H1 (cell line): ENCODE results near the gene KIF5A. TPM values are rescaled to one million over a fixed set of nuclear protein-coding genes. Genes with fewer than 3 reads are reported as not detected.
A peak's percentile ranks its signal among the peaks of the same experiment; 100 is the strongest.

ENCODE experiments used
- CTCF ChIA-PET: fragments of 300-600 bp; sonication (Branson Sonifier 250); formaldehyde crosslinking; loops from one replicate; lab custom pipeline; 2021; ENCODE audit not compliant: partially characterized antibody; lab: Charles Lee
- POLR2A ChIA-PET: fragments of 300-600 bp; sonication (Branson Sonifier 250); formaldehyde crosslinking; loops from one replicate; lab custom pipeline; 2021; ENCODE audit warnings: inconsistent platforms; ENCODE audit not compliant: partially characterized antibody; lab: Charles Lee
- DNase-seq, 2 experiments: peaks; one replicate each; pipeline versions ENCODE4 v3.0.0 to v3.0.0-alpha.2; 2010 to 2022; ENCODE audit warnings: low spot score in 2 of 2, low read depth in 1 of 2, mixed read lengths in 1 of 2
- FAIRE-seq: peaks from 2 replicates; lab custom pipeline; 2011; peaks lifted over from hg19 to GRCh38; lab: Jason Lieb, UNC
- H2AFZ ChIP-seq: 2 replicates; pipeline ENCODE4 v1.8.1; 2012; ENCODE audit warnings: low read length, inconsistent platforms
- H2AK5ac ChIP-seq: 2 replicates; pipeline ENCODE4 v1.6.1; 2013; ENCODE audit warnings: low read depth, low read length
- H2BK120ac ChIP-seq: replicated peaks from 2 replicates; pipeline ENCODE3; 2013; ENCODE audit warnings: low read depth, low read length, inconsistent platforms
- H2BK12ac ChIP-seq: 2 replicates; pipeline ENCODE4 v1.6.1; 2013; ENCODE audit warnings: low read depth, low read length
- H2BK15ac ChIP-seq: 2 replicates; pipeline ENCODE4 v1.6.1; 2013; ENCODE audit warnings: low read length
- H2BK20ac ChIP-seq: 2 replicates; pipeline ENCODE4 v1.6.1; 2013; ENCODE audit warnings: low read length
- H2BK5ac ChIP-seq: 2 replicates; pipeline ENCODE4 v1.6.1; 2013; ENCODE audit warnings: low read depth, low read length
- H3K14ac ChIP-seq: 2 replicates; pipeline ENCODE4 v1.6.1; 2013; ENCODE audit warnings: inconsistent platforms; ENCODE audit not compliant: insufficient read length
- H3K18ac ChIP-seq: 2 replicates; pipeline ENCODE4 v1.6.1; 2013; ENCODE audit warnings: low read length; ENCODE audit errors: extremely low read depth
- H3K23ac ChIP-seq: 2 replicates; pipeline ENCODE4 v1.6.1; 2013; ENCODE audit warnings: inconsistent platforms; ENCODE audit not compliant: insufficient read length
- H3K23me2 ChIP-seq: 2 replicates; pipeline ENCODE4 v1.6.1; 2013; ENCODE audit warnings: low read depth, low read length
- H3K27ac ChIP-seq: 2 replicates; pipeline ENCODE4 v1.6.1; 2011; ENCODE audit warnings: low read depth, low read length, inconsistent platforms
- H3K27me3 ChIP-seq, 4 experiments: replicated peaks in 1 of 4; 1 replicate in 1 of 4; 2 replicates in 3 of 4; pipeline versions ENCODE4 v1.6.1 to v1.8.1; 2011 to 2013; ENCODE audit warnings: low read length in 3 of 4, mild to moderate bottlenecking in 3 of 4, inconsistent platforms in 2 of 4, mixed read lengths in 2 of 4, moderate library complexity in 1 of 4; ENCODE audit not compliant: control insufficient read depth in 3 of 4, insufficient read depth in 3 of 4; ENCODE audit errors: extremely low read depth in 1 of 4
- H3K36me3 ChIP-seq, 4 experiments: 2 replicates each; pipeline versions ENCODE4 v1.6.1 to v1.8.1; 2011 to 2013; ENCODE audit warnings: mild to moderate bottlenecking in 4 of 4, low read length in 3 of 4, moderate library complexity in 2 of 4, control low read depth in 1 of 4, inconsistent platforms in 1 of 4; ENCODE audit not compliant: insufficient read depth in 4 of 4, control insufficient read depth in 2 of 4
- H3K4ac ChIP-seq: replicated peaks from 2 replicates; pipeline ENCODE3; 2013; ENCODE audit warnings: low read length, low read depth, mixed read lengths, inconsistent platforms; ENCODE audit not compliant: insufficient read length
- H3K4me1 ChIP-seq, 4 experiments: replicated peaks in 1 of 4; 1 replicate in 1 of 4; 2 replicates in 3 of 4; pipeline versions ENCODE4 v1.6.1 to v1.8.1; 2011 to 2013; ENCODE audit warnings: low read length in 3 of 4, inconsistent platforms in 2 of 4, mixed read lengths in 1 of 4; ENCODE audit not compliant: insufficient read depth in 4 of 4, control insufficient read depth in 3 of 4
- H3K4me2 ChIP-seq, 2 experiments: 2 replicates each; pipeline versions ENCODE4 v1.6.1 to v1.8.1; 2011 to 2013; ENCODE audit warnings: low read depth in 2 of 2, low read length in 2 of 2, control low read depth in 1 of 2, inconsistent platforms in 1 of 2, mild to moderate bottlenecking in 1 of 2; ENCODE audit not compliant: insufficient read depth in 1 of 2
- H3K4me3 ChIP-seq, 4 experiments: fragments of 200-600, 300-600 bp in 1 of 4; sonication (generic), shearing (Covaris generic), sonication (Bioruptor Twin) in 1 of 4; 2 replicates each; pipeline versions ENCODE4 v1.5.1 to v1.8.1; 2011 to 2016; ENCODE audit warnings: low read length in 4 of 4, low read depth in 3 of 4, control low read depth in 2 of 4, inconsistent platforms in 2 of 4, mild to moderate bottlenecking in 2 of 4, mixed read lengths in 1 of 4, moderate library complexity in 1 of 4; ENCODE audit not compliant: insufficient read depth in 2 of 4; ENCODE audit errors: extremely low read depth in 1 of 4
- H3K56ac ChIP-seq: replicated peaks from 2 replicates; pipeline ENCODE3; 2013; ENCODE audit warnings: low read depth, mild to moderate bottlenecking, mixed read lengths, low read length, inconsistent platforms; ENCODE audit not compliant: insufficient read length
- H3K79me1 ChIP-seq: 2 replicates; pipeline ENCODE4 v1.6.1; 2013; ENCODE audit warnings: low read depth, low read length, control low read depth
- H3K79me2 ChIP-seq, 2 experiments: 2 replicates each; pipeline versions ENCODE4 v1.6.1 to v1.8.1; 2012 to 2013; ENCODE audit warnings: low read length in 2 of 2, mild to moderate bottlenecking in 2 of 2, inconsistent platforms in 1 of 2; ENCODE audit not compliant: insufficient read depth in 2 of 2, control insufficient read depth in 1 of 2
- H3K9ac ChIP-seq, 4 experiments: replicated peaks in 1 of 4; 1 replicate in 1 of 4; 2 replicates in 3 of 4; pipeline versions ENCODE4 v1.6.1 to v1.8.1; 2011 to 2013; ENCODE audit warnings: low read depth in 3 of 4, low read length in 3 of 4, control low read depth in 2 of 4, mild to moderate bottlenecking in 2 of 4, moderate library complexity in 2 of 4, inconsistent platforms in 1 of 4; ENCODE audit errors: extremely low read depth in 1 of 4
- H3K9me3 ChIP-seq, 2 experiments: 2 replicates each; pipeline versions ENCODE4 v1.6.1 to v1.8.1; 2012 to 2013; ENCODE audit warnings: mild to moderate bottlenecking in 2 of 2, moderate library complexity in 2 of 2, control low read depth in 1 of 2, inconsistent platforms in 1 of 2, low read depth in 1 of 2, low read length in 1 of 2, mixed read lengths in 1 of 2; ENCODE audit not compliant: insufficient read depth in 2 of 2
- H4K20me1 ChIP-seq, 2 experiments: replicated peaks in 1 of 2; 2 replicates each; pipeline versions ENCODE3 to v1.8.1; 2011 to 2013; ENCODE audit warnings: inconsistent platforms in 2 of 2, low read length in 2 of 2, mild to moderate bottlenecking in 1 of 2; ENCODE audit not compliant: insufficient read depth in 2 of 2, control insufficient read depth in 1 of 2
- H4K5ac ChIP-seq: 2 replicates; pipeline ENCODE4 v1.6.1; 2013; ENCODE audit warnings: low read length, low read depth, mixed read lengths, inconsistent platforms; ENCODE audit not compliant: insufficient read length
- H4K8ac ChIP-seq: 2 replicates; pipeline ENCODE4 v1.8.0; 2013; ENCODE audit warnings: mild to moderate bottlenecking, moderate library complexity, low read length, inconsistent platforms; ENCODE audit not compliant: insufficient read depth; ENCODE audit errors: extremely low read depth
- H4K91ac ChIP-seq: replicated peaks from 2 replicates; pipeline ENCODE3; 2013; ENCODE audit warnings: low read length, mixed read lengths, inconsistent platforms; ENCODE audit not compliant: insufficient read length
- ASH2L ChIP-seq: fragments of 200-600, 300-600 bp; sonication (generic); IDR thresholded peaks from one replicate; pipeline ENCODE4 v1.7.1; 2017; ENCODE audit warnings: low read length
- CEBPB ChIP-seq: IDR thresholded peaks from 2 replicates; pipeline ENCODE4 v1.6.1; 2012; ENCODE audit warnings: low read depth, low read length
- CREB1 ChIP-seq: IDR thresholded peaks from 2 replicates; pipeline ENCODE4 v1.6.1; 2012; ENCODE audit warnings: inconsistent platforms
- GTF2F1 ChIP-seq: IDR thresholded peaks from 2 replicates; pipeline ENCODE4 v1.6.1; 2012; ENCODE audit warnings: low read depth, low read length, improper control_type of control experiment, borderline replicate concordance
- JUND ChIP-seq: IDR thresholded peaks from 2 replicates; pipeline ENCODE4 v1.6.1; 2011; ENCODE audit warnings: mild to moderate bottlenecking, improper control_type of control experiment, low read length
- KDM4A ChIP-seq: IDR thresholded peaks from one replicate; pipeline ENCODE4 v1.7.1; 2012; ENCODE audit warnings: low read depth, mild to moderate bottlenecking, moderate library complexity, low read length, inconsistent platforms; ENCODE audit not compliant: severe bottlenecking
- MAFK ChIP-seq: IDR thresholded peaks from 2 replicates; pipeline ENCODE4 v1.6.1; 2012; ENCODE audit warnings: low read depth, mild to moderate bottlenecking, improper control_type of control experiment, low read length
- PHF8 ChIP-seq: fragments of 200-600 bp; sonication (generic); conservative IDR thresholded peaks from 2 replicates; pipeline ENCODE4 v1.7.1; 2012; ENCODE audit warnings: low read depth, mild to moderate bottlenecking, inconsistent platforms, low read length, moderate library complexity
- POLR2A ChIP-seq, 2 experiments: IDR thresholded peaks; 1 replicate in 1 of 2; 2 replicates in 1 of 2; pipeline ENCODE4 v1.6.1; 2011; ENCODE audit warnings: low read depth in 2 of 2, low read length in 2 of 2, mild to moderate bottlenecking in 2 of 2; ENCODE audit errors: control extremely low read depth in 1 of 2
- RFX5 ChIP-seq: IDR thresholded peaks from 2 replicates; pipeline ENCODE4 v1.6.1; 2011; ENCODE audit warnings: low read depth, low read length, improper control_type of control experiment, borderline replicate concordance
- SRF ChIP-seq: IDR thresholded peaks from 2 replicates; pipeline ENCODE4 v1.6.1; 2011; ENCODE audit warnings: mild to moderate bottlenecking, low read depth, low read length, moderate library complexity
- TAF1 ChIP-seq: IDR thresholded peaks from 2 replicates; pipeline ENCODE4 v1.6.1; 2011; ENCODE audit warnings: mild to moderate bottlenecking, low read depth, low read length
- WGBS, 2 experiments: shearing (Covaris generic) in 1 of 2; methylation state at CpG; one replicate each; pipeline versions ENCODE4 v1.1.6 to v1.1.7; 2013 to 2015; ENCODE audit warnings: low lambda C conversion rate in 2 of 2, mixed read lengths in 2 of 2, inconsistent platforms in 1 of 2, low coverage in 1 of 2, missing lambda C conversion rate in 1 of 2; ENCODE audit not compliant: insufficient replicate concordance in 2 of 2, insufficient coverage in 1 of 2, insufficient read length in 1 of 2; ENCODE audit errors: extremely low coverage in 1 of 2, missing lambda C conversion rate in 1 of 2; 5-methylcytosine and 5-hydroxymethylcytosine counted together
- polyA plus RNA-seq, 7 experiments: library from polyadenylated mRNA; depleted of rRNA in 3 of 7; stranded (reverse) in 5 of 7; unstranded in 2 of 7; fragments of >200 nt in 5 of 7; fragments of 200-250 nt in 2 of 7; gene quantifications; 1 replicate in 5 of 7; 2 replicates in 1 of 7; 4 replicates in 1 of 7; pipeline versions ENCODE4 v1.2.1 to v1.2.3, GENCODE V29; 2011 to 2013; ENCODE audit warnings: missing spikeins in 2 of 7, mixed read lengths in 2 of 7
- total RNA-seq: library from RNA; stranded (reverse); fragmentation: NEBNext Ultra II Directional; extraction: Animal tissue kit (Norgen Biotek cat#: 25700); gene quantifications from 2 replicates; pipeline ENCODE4 v1.2.1, GENCODE V29; 2021

KIF5A gene
- total and polyA plus RNA-seq, 2 of the 8 experiments (the other 6 are each of a cell fraction or from before 2014, with no cell fraction given), result 10.7 to 21.9 TPM

DNA sequence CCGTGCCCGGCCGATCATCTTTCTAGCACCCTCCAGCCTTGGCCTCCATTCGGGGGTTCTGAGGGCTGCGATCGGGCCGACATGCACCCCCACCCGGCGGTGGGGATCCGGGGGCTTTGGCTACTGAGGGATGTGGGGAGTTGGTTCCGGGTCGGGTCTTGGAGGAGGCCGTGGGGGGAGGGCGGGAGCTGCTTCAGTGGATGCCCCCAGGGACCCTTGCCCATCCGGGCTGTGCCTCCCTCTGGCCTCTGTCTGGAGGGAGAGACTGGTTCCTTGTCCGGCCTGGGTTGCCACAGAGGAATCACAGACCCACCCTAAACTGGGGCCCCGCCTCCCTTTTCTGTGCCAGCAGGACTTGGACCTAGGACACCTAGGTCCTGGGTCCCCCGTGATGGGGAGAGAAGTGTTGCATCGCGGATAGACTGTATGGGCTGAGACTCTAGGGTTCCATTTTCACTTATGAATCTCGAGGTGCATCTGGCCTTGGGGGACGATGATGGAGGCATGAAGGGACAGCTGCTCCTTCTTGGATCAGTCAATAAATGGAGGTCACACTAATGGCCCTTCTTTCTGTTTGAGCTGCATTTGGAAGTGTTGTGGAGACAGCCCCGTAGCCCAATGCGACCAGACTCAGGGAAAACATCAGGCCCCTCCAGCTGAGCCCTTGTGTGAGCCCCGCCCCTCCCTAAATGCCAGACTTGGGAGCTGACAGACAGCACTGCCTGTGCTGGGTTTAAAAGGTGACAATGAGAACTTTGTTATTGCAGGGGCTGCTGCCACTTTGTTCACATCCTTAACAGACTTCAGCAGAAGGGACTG lies 55.4 kb downstream of the KIF5A start:
- Histone ChIP-seq H3K79me2 (peaks cover 0 to 10% of the 10 kb centered on the region in 2 experiments; a peak in 1 of 4 replicates), H3K36me3 (peaks cover 5 to 19% (median 10%) of the 10 kb centered on the region in 4 experiments; a peak in 4 of 8 replicates), H3K23ac (no peak overlapping the region), H4K20me1 (peaks cover 0 to 2% of the 10 kb centered on the region in 2 experiments), H3K79me1 (no peaks in the 10 kb centered on the region; the same call in 1 of the 2 replicates), H2AK5ac (no peak overlapping the region), H3K9ac (peak overlapping the region; percentile 55 to 71 (median 58); a peak in 5 of 7 replicates), H2BK5ac (no peak overlapping the region), H2BK20ac (no peak overlapping the region), H4K8ac (peak overlapping the region; percentile 79), H4K5ac (no peak overlapping the region), H3K4ac (no peak overlapping the region), H3K56ac (peak overlapping the region; percentile 49), H3K27me3 (peaks cover 0 to 8% (median under 1%) of the 10 kb centered on the region in 4 experiments; a peak in 3 of 7 replicates), H3K14ac (no peak overlapping the region), H2BK120ac (no peak overlapping the region), H4K91ac (peak overlapping the region; percentile 15), H3K23me2 (peaks cover 19% of the 10 kb centered on the region), H2AFZ (no peak overlapping the region), H2BK12ac (no peak overlapping the region), H2BK15ac (no peak overlapping the region; the same call in 1 of the 2 replicates), H3K4me2 (peak overlapping the region; percentile 80 to 83), H3K18ac (no peak overlapping the region), H3K4me1 (peaks cover 7 to 11% (median 9%) of the 10 kb centered on the region in 4 experiments), H3K9me3 (no peaks in the 10 kb centered on the region), H3K27ac (no peak overlapping the region; the same call in 1 of the 2 replicates), H3K4me3 (peak overlapping the region; percentile 53 to 84 (median 78))
- WGBS, 2 experiments, result 8% methylated on average over 23 of the region's 25 CpGs; no CpG with 5 or more reads in 1 of the 2 experiments
- ChIA-PET POLR2A (interaction anchor here (0.6 to 7.7 kb wide), 11 partner anchors 9 to 469 kb away, joined by 3 to 60 read pairs (median 3); partner anchors contain the start of genes AGAP2, PIP4K2C and TSPAN31), CTCF (interaction anchor here (0.6 to 12.5 kb wide), 8 partner anchors 15 to 1744 kb away, joined by 3 to 124 read pairs (median 4); partner anchors contain the start of gene PIP4K2C)
- peak in 1 of 2 experiments; percentile 60 for DNase-seq
- TF ChIP-seq PHF8 (0 out of 2 replicates have a peak, but pooled peaks have one; percentile 34), CEBPB (no peak), RFX5 (no peak), CREB1 (no peak), TAF1 (peak; percentile 65; the same call in 1 of the 2 replicates), GTF2F1 (no peak), MAFK (no peak), POLR2A (IDR thresholded peaks at IDR 0.05; ENCODE audit: control extremely low read depth in 1 of 2, low read depth in 2 of 2, low read length in 2 of 2) (peak in 1 of 2 experiments; percentile 65; a peak in 2 of 3 replicates), SRF (no peak), KDM4A (peak; percentile 26), JUND (no peak), ASH2L (peak; percentile 2)
- FAIRE-seq, result no peak
